Measurements from ENCODE around the gene NCOR2.

GRCh38 chr12:124588018-124588634 is 20.7 kb upstream of the NCOR2 start:
- no peak for TF ChIP-seq EZH2 (IDR thresholded peaks at IDR 0.05; ENCODE audit: borderline replicate concordance, insufficient read depth, low read length, poor library complexity, severe bottlenecking)
- no peak for TF ChIP-seq CTCF (IDR thresholded peaks at IDR 0.05; ENCODE audit: poor library complexity, severe bottlenecking)
- no peak for TF ChIP-seq EP300 (conservative IDR thresholded peaks at IDR 0.05; ENCODE audit: poor library complexity, severe bottlenecking)
- TF ChIP-seq POLR2AphosphoS5 (IDR thresholded peaks at IDR 0.05), result no peak
- no peak for TF ChIP-seq REST (IDR thresholded peaks at IDR 0.05; ENCODE audit: borderline replicate concordance)
- TF ChIP-seq RAD21 (conservative IDR thresholded peaks at IDR 0.05), result no peak
- no peak for TF ChIP-seq TAF1 (IDR thresholded peaks at IDR 0.05; ENCODE audit: low read depth)
- TF ChIP-seq SMC3 (conservative IDR thresholded peaks at IDR 0.05; ENCODE audit: poor library complexity), result no peak
- TF ChIP-seq MXI1 (conservative IDR thresholded peaks at IDR 0.05; ENCODE audit: poor library complexity, severe bottlenecking), result no peak

Measured in neural cell (in vitro differentiated cells).